RWPE2 (cell line): ENCODE data around the gene RAPH1.

Source experiments
- ATAC-seq: fragments of 200-7000 bp; cut with Tn5 transposase; 3 replicates; pipeline ENCODE4 v1.9.1; 2021; ENCODE audit warnings: low read depth
- DNase-seq: peaks from one replicate; pipeline ENCODE4 v3.0.0-alpha.2; 2020; ENCODE audit warnings: low spot score
- H3K27ac ChIP-seq: fragments of 450-650 bp; 2 replicates; pipeline ENCODE4 v1.5.1; 2017; ENCODE audit warnings: mild to moderate bottlenecking; ENCODE audit not compliant: poor library complexity, severe bottlenecking
- H3K27me3 ChIP-seq: fragments of 250-450 bp; sonication (Bioruptor Pico); 2 replicates; pipeline ENCODE4 v1.5.1; 2021; ENCODE audit warnings: mild to moderate bottlenecking, moderate library complexity; ENCODE audit not compliant: insufficient read depth, poor library complexity, severe bottlenecking
- H3K36me3 ChIP-seq: fragments of 250-450 bp; sonication (Bioruptor Pico); 2 replicates; pipeline ENCODE4 v1.5.1; 2020; ENCODE audit warnings: low read depth, mild to moderate bottlenecking, moderate library complexity
- H3K4me1 ChIP-seq: fragments of 250-450 bp; sonication (Bioruptor Pico); 2 replicates; pipeline ENCODE4 v1.5.1; 2021; ENCODE audit warnings: mild to moderate bottlenecking, moderate library complexity; ENCODE audit not compliant: insufficient read depth, poor library complexity, severe bottlenecking
- H3K4me3 ChIP-seq: fragments of 250-450 bp; sonication (Bioruptor Pico); 2 replicates; pipeline ENCODE4 v1.5.1; 2021; ENCODE audit warnings: mild to moderate bottlenecking, moderate library complexity; ENCODE audit not compliant: severe bottlenecking
- H3K9me3 ChIP-seq: fragments of 250-450 bp; sonication (Bioruptor Pico); 2 replicates; pipeline ENCODE4 v1.5.1; 2021; ENCODE audit warnings: mild to moderate bottlenecking, moderate library complexity; ENCODE audit not compliant: severe bottlenecking
- TF ChIP-seq, protein P1 (sequence below): fragments of 450-650 bp; IDR thresholded peaks from one replicate; pipeline ENCODE4 v1.5.1; 2017; ENCODE audit warnings: mild to moderate bottlenecking, moderate library complexity; ENCODE audit not compliant: poor library complexity, severe bottlenecking

The RAPH1 gene

DNA sequence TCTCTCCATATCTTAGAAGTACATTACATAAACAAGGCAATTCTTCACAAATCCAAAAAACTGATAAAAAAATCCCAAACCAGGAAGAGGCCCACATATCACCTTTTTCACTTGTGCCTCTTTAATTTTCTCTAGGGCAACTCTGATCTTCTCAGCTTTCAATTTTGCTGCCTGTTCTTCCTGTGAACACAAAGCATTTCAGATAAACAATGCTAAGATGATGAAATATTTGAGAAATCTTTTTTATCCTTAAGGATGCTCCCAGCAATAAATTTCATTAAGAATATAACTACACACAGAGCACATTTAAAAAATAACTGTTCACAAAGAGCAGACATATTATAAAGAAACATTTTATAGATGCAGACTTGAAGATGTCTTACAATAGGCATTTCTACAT is 73.4 kb downstream of the RAPH1 start:
- H3K4me3 ChIP-seq = no peak overlapping the region
- DNase-seq (no peak), ATAC-seq (no peak)
- no peak overlapping the region for H3K27ac ChIP-seq
- no peaks in the 10 kb centered on the region for H3K27me3 ChIP-seq
- H3K9me3 ChIP-seq = no peaks in the 10 kb centered on the region
- H3K36me3 ChIP-seq = peaks cover 60% of the 10 kb centered on the region
- no peaks in the 10 kb centered on the region for H3K4me1 ChIP-seq
- TF ChIP-seq, protein P1, sequence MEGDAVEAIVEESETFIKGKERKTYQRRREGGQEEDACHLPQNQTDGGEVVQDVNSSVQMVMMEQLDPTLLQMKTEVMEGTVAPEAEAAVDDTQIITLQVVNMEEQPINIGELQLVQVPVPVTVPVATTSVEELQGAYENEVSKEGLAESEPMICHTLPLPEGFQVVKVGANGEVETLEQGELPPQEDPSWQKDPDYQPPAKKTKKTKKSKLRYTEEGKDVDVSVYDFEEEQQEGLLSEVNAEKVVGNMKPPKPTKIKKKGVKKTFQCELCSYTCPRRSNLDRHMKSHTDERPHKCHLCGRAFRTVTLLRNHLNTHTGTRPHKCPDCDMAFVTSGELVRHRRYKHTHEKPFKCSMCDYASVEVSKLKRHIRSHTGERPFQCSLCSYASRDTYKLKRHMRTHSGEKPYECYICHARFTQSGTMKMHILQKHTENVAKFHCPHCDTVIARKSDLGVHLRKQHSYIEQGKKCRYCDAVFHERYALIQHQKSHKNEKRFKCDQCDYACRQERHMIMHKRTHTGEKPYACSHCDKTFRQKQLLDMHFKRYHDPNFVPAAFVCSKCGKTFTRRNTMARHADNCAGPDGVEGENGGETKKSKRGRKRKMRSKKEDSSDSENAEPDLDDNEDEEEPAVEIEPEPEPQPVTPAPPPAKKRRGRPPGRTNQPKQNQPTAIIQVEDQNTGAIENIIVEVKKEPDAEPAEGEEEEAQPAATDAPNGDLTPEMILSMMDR = no peak

DNA sequence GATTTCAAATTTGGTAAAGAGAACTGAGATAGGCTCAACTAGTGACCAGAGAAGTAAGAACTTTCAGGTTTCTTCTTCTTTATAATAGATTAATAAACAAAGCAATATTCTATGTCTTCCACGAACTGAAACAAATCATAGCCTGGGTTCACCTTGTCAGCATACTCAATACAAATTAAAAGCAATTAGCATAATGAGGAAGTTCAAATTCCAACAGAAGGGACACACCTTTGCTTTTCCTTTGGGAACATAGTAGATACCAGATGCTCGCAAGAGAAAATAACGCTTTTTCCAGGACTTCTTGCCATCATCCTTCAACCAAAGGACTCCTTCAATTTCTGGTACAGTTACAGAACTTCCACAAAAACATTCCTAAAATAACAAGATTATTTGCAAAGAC is 79.9 kb downstream of the RAPH1 start:
- no peak for ATAC-seq
- no peak overlapping the region for H3K4me3 ChIP-seq
- peaks cover 92% of the 10 kb centered on the region for H3K36me3 ChIP-seq
- H3K9me3 ChIP-seq = no peaks in the 10 kb centered on the region
- TF ChIP-seq, protein P1 = no peak
- no peaks in the 10 kb centered on the region for H3K27me3 ChIP-seq
- no peak for DNase-seq
- H3K4me1 ChIP-seq = peaks cover 13% of the 10 kb centered on the region
- H3K27ac ChIP-seq = no peak overlapping the region

DNA sequence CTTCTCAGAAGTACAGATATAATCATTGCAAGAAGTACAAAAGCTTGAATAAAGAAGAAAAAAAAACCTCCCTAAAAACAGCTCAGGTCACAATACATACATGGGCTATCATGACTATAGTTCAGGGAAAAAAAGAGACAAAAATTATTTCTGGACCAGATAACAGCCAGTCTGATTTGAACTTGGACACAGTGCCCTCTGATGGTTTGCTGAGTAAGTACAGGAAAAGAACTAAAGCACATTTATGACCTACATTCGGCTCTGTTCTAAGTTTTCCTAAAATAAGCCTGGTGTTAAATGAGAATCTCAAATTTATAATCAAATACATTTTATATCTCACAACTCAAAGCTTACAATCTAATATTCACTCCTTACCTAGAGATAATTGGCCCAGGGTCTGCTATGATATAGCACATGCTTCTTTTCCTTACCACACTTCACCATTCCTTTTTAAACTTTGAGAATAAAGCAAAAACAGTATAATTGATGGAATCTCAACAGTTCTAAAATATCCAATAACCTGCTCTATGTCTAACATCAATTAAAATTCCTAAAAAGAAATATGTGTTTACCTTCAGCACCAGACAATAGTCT is 81.1 kb downstream of the RAPH1 start:
- TF ChIP-seq, protein P1 = peak; percentile 84
- Histone ChIP-seq H3K4me3 (no peak overlapping the region), H3K36me3 (peaks cover 86% of the 10 kb centered on the region), H3K27ac (no peak overlapping the region), H3K9me3 (no peaks in the 10 kb centered on the region), H3K27me3 (no peaks in the 10 kb centered on the region), H3K4me1 (peaks cover 13% of the 10 kb centered on the region)
- DNase-seq (no peak), ATAC-seq (peak; percentile 63; the same call in 2 of the 3 replicates)

DNA sequence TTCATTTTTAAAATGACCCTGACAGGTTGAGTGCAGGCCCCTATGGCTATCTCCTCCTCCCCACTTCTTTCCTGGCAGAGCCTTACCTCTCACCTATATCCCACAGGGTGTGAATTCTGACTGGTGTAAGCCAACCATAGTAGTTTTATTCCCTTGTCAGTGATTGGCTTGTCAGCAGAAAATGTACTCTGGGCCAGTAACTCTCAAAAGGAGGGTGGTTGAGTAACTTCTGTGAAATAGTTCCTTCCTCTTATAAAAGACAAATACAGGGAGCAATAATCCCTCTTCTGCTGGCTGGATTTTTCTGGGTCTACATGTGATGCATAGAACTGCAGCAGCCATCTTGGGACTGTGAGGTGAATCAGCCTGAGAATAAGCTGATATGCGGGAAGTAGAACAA is 83.4 kb downstream of the RAPH1 start:
- TF ChIP-seq, protein P1 = no peak
- H3K27me3 ChIP-seq = no peaks in the 10 kb centered on the region
- peak; percentile 38; the same call in 1 of the 3 replicates for ATAC-seq
- no peak for DNase-seq
- H3K27ac ChIP-seq = peak overlapping the region; percentile 42
- H3K4me3 ChIP-seq = no peak overlapping the region
- peaks cover 86% of the 10 kb centered on the region for H3K36me3 ChIP-seq
- no peaks in the 10 kb centered on the region for H3K9me3 ChIP-seq
- H3K4me1 ChIP-seq = peaks cover 13% of the 10 kb centered on the region

DNA sequence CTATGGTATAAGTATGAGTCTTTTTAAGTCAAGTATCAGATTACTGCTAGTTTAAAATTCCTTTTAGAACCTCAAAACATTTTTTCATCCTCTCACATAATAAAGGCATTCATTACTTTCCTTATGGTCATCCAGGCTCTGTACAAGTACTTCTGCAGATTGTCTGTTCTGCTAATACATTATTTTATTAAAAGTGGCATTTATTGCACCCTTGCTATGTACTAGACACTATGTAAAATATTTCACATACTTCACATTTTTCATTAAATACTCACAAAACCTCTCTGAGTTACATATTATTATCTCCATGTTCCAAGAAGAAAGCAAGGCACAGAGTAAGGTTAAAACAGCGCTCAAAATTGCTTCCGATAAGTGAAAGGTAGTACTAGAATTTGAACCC is 84.1 kb downstream of the RAPH1 start:
- no peak for DNase-seq
- peak; percentile 47; the same call in 1 of the 3 replicates for ATAC-seq
- Histone ChIP-seq H3K36me3 (peaks cover 86% of the 10 kb centered on the region), H3K27me3 (no peaks in the 10 kb centered on the region), H3K4me1 (peaks cover 18% of the 10 kb centered on the region), H3K4me3 (no peak overlapping the region), H3K9me3 (no peaks in the 10 kb centered on the region), H3K27ac (peak overlapping the region; percentile 42)
- TF ChIP-seq, protein P1 = no peak
